Astrocyte (in vitro differentiated cells and primary cell): ENCODE measurements around the gene CFAP97.

Source experiments
- EZH2 ChIP-seq: IDR thresholded peaks from 2 replicates; pipeline ENCODE4 v1.6.1; 2012; ENCODE audit warnings: mild to moderate bottlenecking, low read length, inconsistent platforms; ENCODE audit not compliant: insufficient read depth
- TF ChIP-seq, protein P1 (sequence below): IDR thresholded peaks from 2 replicates; pipeline ENCODE4 v1.5.1; 2011; ENCODE audit warnings: low read depth, mild to moderate bottlenecking, inconsistent platforms, low read length, moderate library complexity; ENCODE audit not compliant: insufficient read depth

- TF ChIP-seq EZH2 = no peak
- TF ChIP-seq, protein P1, sequence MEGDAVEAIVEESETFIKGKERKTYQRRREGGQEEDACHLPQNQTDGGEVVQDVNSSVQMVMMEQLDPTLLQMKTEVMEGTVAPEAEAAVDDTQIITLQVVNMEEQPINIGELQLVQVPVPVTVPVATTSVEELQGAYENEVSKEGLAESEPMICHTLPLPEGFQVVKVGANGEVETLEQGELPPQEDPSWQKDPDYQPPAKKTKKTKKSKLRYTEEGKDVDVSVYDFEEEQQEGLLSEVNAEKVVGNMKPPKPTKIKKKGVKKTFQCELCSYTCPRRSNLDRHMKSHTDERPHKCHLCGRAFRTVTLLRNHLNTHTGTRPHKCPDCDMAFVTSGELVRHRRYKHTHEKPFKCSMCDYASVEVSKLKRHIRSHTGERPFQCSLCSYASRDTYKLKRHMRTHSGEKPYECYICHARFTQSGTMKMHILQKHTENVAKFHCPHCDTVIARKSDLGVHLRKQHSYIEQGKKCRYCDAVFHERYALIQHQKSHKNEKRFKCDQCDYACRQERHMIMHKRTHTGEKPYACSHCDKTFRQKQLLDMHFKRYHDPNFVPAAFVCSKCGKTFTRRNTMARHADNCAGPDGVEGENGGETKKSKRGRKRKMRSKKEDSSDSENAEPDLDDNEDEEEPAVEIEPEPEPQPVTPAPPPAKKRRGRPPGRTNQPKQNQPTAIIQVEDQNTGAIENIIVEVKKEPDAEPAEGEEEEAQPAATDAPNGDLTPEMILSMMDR = no peak
Measured at GRCh38 chr4:185211641-185212040, 7.8 kb upstream of the CFAP97 start.
